H9 (cell line): ENCODE results near the gene PLEKHA4. TPM values are rescaled to one million over a fixed set of nuclear protein-coding genes. Genes with fewer than 3 reads are reported as not detected.

Experiments used
- DNase-seq: peaks from one replicate; pipeline ENCODE4 v3.0.0-alpha.2; 2017
- H2AFZ ChIP-seq: one replicate; pipeline ENCODE4 v1.6.1; 2013; ENCODE audit warnings: mild to moderate bottlenecking, low read length, control low read depth, moderate library complexity
- H2AK5ac ChIP-seq: 2 replicates; pipeline ENCODE4 v1.6.1; 2013; ENCODE audit warnings: low read length, control low read depth, mixed read lengths; ENCODE audit not compliant: insufficient read length
- H2BK120ac ChIP-seq: one replicate; pipeline ENCODE4 v1.6.1; 2013; ENCODE audit warnings: low read depth, mild to moderate bottlenecking, low read length, control low read depth, inconsistent platforms; ENCODE audit not compliant: poor library complexity, severe bottlenecking
- H2BK12ac ChIP-seq: 2 replicates; pipeline ENCODE4 v1.6.1; 2013; ENCODE audit warnings: low read length, control low read depth, mixed read lengths, low read depth; ENCODE audit not compliant: insufficient read length
- H2BK15ac ChIP-seq: 2 replicates; pipeline ENCODE4 v1.6.1; 2013; ENCODE audit warnings: low read depth, low read length, control low read depth
- H2BK20ac ChIP-seq: one replicate; pipeline ENCODE4 v1.6.1; 2013; ENCODE audit warnings: low read depth, mild to moderate bottlenecking, low read length, control low read depth, inconsistent platforms; ENCODE audit not compliant: poor library complexity, severe bottlenecking
- H2BK5ac ChIP-seq: 2 replicates; pipeline ENCODE4 v1.6.1; 2013; ENCODE audit warnings: low read length, control low read depth, mixed read lengths; ENCODE audit not compliant: insufficient read length
- H3K14ac ChIP-seq: 2 replicates; pipeline ENCODE4 v1.6.1; 2013; ENCODE audit warnings: low read length, control low read depth; ENCODE audit not compliant: insufficient read depth
- H3K18ac ChIP-seq: 2 replicates; pipeline ENCODE4 v1.6.1; 2013; ENCODE audit warnings: low read depth, mild to moderate bottlenecking, mixed read lengths, low read length, control low read depth; ENCODE audit not compliant: insufficient read length
- H3K23ac ChIP-seq: 2 replicates; pipeline ENCODE4 v1.6.1; 2013; ENCODE audit warnings: low read length, control low read depth, mixed read lengths, low read depth; ENCODE audit not compliant: insufficient read length
- H3K23me2 ChIP-seq: 2 replicates; pipeline ENCODE4 v1.6.1; 2013; ENCODE audit warnings: low read depth, mild to moderate bottlenecking, mixed read lengths, low read length, control low read depth; ENCODE audit not compliant: insufficient read length, poor library complexity, severe bottlenecking
- H3K27ac ChIP-seq: 2 replicates; pipeline ENCODE4 v1.5.1; 2013; ENCODE audit warnings: low read length, control low read depth, mixed read lengths, low read depth; ENCODE audit not compliant: insufficient read length
- H3K27me3 ChIP-seq: 2 replicates; pipeline ENCODE4 v1.6.1; 2013; ENCODE audit warnings: low read length, control low read depth, inconsistent platforms; ENCODE audit not compliant: insufficient read depth
- H3K4ac ChIP-seq: 2 replicates; pipeline ENCODE4 v1.6.1; 2013; ENCODE audit warnings: low read depth, mild to moderate bottlenecking, control low read depth, inconsistent platforms, low read length, moderate library complexity
- H3K4me1 ChIP-seq: 2 replicates; pipeline ENCODE4 v1.6.1; 2013; ENCODE audit warnings: low read length, control low read depth, inconsistent platforms; ENCODE audit not compliant: insufficient read depth
- H3K4me2 ChIP-seq: 2 replicates; pipeline ENCODE4 v1.6.1; 2013; ENCODE audit warnings: low read length, control low read depth, mixed read lengths; ENCODE audit not compliant: insufficient read length, insufficient read depth
- H3K56ac ChIP-seq: 2 replicates; pipeline ENCODE4 v1.6.1; 2013; ENCODE audit warnings: low read depth, mild to moderate bottlenecking, mixed read lengths, low read length, control low read depth; ENCODE audit not compliant: insufficient read length
- H3K79me1 ChIP-seq: 2 replicates; pipeline ENCODE4 v1.6.1; 2013; ENCODE audit warnings: low read depth, mild to moderate bottlenecking, moderate library complexity, low read length, control low read depth, inconsistent platforms; ENCODE audit not compliant: insufficient read depth, poor library complexity, severe bottlenecking
- H3K79me2 ChIP-seq: 2 replicates; pipeline ENCODE4 v1.6.1; 2013; ENCODE audit warnings: low read length, control low read depth, inconsistent platforms; ENCODE audit not compliant: insufficient read depth
- H3K9ac ChIP-seq: 2 replicates; pipeline ENCODE4 v1.6.1; 2013; ENCODE audit warnings: low read length, control low read depth, mixed read lengths; ENCODE audit not compliant: insufficient read length; ENCODE audit errors: extremely low read depth
- H3K9me3 ChIP-seq: one replicate; pipeline ENCODE4 v1.6.1; 2013; ENCODE audit warnings: low read depth, low read length, inconsistent platforms; ENCODE audit not compliant: control insufficient read depth
- H3T11ph ChIP-seq: one replicate; pipeline ENCODE4 v1.6.1; 2013; ENCODE audit warnings: mild to moderate bottlenecking, low read length, control low read depth, inconsistent platforms
- H4K20me1 ChIP-seq: one replicate; pipeline ENCODE4 v1.6.1; 2013; ENCODE audit not compliant: control insufficient read depth, insufficient read length, insufficient read depth
- H4K5ac ChIP-seq: 2 replicates; pipeline ENCODE4 v1.6.1; 2013; ENCODE audit warnings: low read depth, mild to moderate bottlenecking, mixed read lengths, low read length, control low read depth; ENCODE audit not compliant: insufficient read length
- H4K8ac ChIP-seq: replicated peaks from 2 replicates; pipeline ENCODE4 v1.6.1; 2013; ENCODE audit warnings: low read length, control low read depth, mixed read lengths, low read depth; ENCODE audit not compliant: insufficient read length
- H4K91ac ChIP-seq: 2 replicates; pipeline ENCODE4 v1.6.1; 2013; ENCODE audit warnings: low read depth, mild to moderate bottlenecking, moderate library complexity, mixed read lengths, low read length, control low read depth; ENCODE audit not compliant: insufficient read length
- H3K27ac Mint-ChIP-seq, 3 experiments: 2 replicates in 2 of 3; 3 replicates in 1 of 3; pipeline ENCODE4 v1.8.0; 2020 to 2021; ENCODE audit warnings: mixed read lengths in 3 of 3, mild to moderate bottlenecking in 1 of 3, moderate library complexity in 1 of 3
- H3K27me3 Mint-ChIP-seq: 2 replicates; pipeline ENCODE4 v1.8.0; 2021; ENCODE audit warnings: low read depth, mild to moderate bottlenecking, moderate library complexity, mixed read lengths
- H3K36me3 Mint-ChIP-seq, 3 experiments: 2 replicates in 2 of 3; 3 replicates in 1 of 3; pipeline ENCODE4 v1.8.0; 2020 to 2021; ENCODE audit warnings: low read depth in 3 of 3, mixed read lengths in 3 of 3; ENCODE audit not compliant: insufficient read depth in 1 of 3
- H3K4me1 Mint-ChIP-seq, 2 experiments: 2 replicates each; pipeline ENCODE4 v1.8.0; 2020; ENCODE audit warnings: mixed read lengths in 2 of 2
- H3K4me3 Mint-ChIP-seq, 2 experiments: 2 replicates in 1 of 2; 3 replicates in 1 of 2; pipeline ENCODE4 v1.8.0; 2020 to 2021; ENCODE audit warnings: mild to moderate bottlenecking in 2 of 2, mixed read lengths in 2 of 2, moderate library complexity in 1 of 2
- H3K9me3 Mint-ChIP-seq, 2 experiments: 2 replicates in 1 of 2; 3 replicates in 1 of 2; pipeline ENCODE4 v1.8.0; 2020; ENCODE audit warnings: mild to moderate bottlenecking in 2 of 2, mixed read lengths in 2 of 2, moderate library complexity in 1 of 2
- CTCF ChIP-seq: fragments of 200-600 bp; sonication (generic); conservative IDR thresholded peaks from 3 replicates; pipeline ENCODE4 v1.8.0; 2021; ENCODE audit warnings: antibody characterized with exemption, mild to moderate bottlenecking
- WGBS: extraction: QIAGEN DNeasy Blood & Tissue Kit; methylation state at CpG from one replicate; pipeline ENCODE4 v1.1.7; 2013; ENCODE audit warnings: missing lambda C conversion rate, low lambda C conversion rate, mixed read lengths; ENCODE audit not compliant: insufficient read length; ENCODE audit errors: extremely low coverage; 5-methylcytosine and 5-hydroxymethylcytosine counted together
- total RNA-seq: library from RNA; stranded (reverse); gene quantifications from 2 replicates; pipeline ENCODE4 v1.2.1, GENCODE V29; 2021

PLEKHA4 gene
- total RNA-seq, 1 experiment from 2014 or later, result 15.3 TPM

GRCh38 chr19:48883726-48884125, 15.3 kb upstream of the PLEKHA4 start:
- Histone ChIP-seq H3K9ac (no peak overlapping the region), H3K23ac (no peak overlapping the region), H2AK5ac (no peak overlapping the region), H3K27me3 (no peaks in the 10 kb centered on the region), H2BK120ac (no peak overlapping the region), H4K91ac (no peak overlapping the region), H4K20me1 (no peaks in the 10 kb centered on the region), H3K9me3 (no peaks in the 10 kb centered on the region), H3K4ac (no peak overlapping the region), H3K79me2 (no peaks in the 10 kb centered on the region), H2AFZ (no peak overlapping the region), H3K27ac (no peak overlapping the region), H2BK15ac (no peak overlapping the region), H2BK12ac (no peak overlapping the region), H3K79me1 (no peaks in the 10 kb centered on the region), H3K4me1 (no peaks in the 10 kb centered on the region), H3K56ac (no peak overlapping the region), H3K18ac (no peak overlapping the region), H2BK5ac (no peak overlapping the region), H3K23me2 (no peaks in the 10 kb centered on the region), H3K4me2 (no peak overlapping the region), H2BK20ac (no peak overlapping the region), H4K8ac (no peak overlapping the region), H4K5ac (no peak overlapping the region), H3T11ph (no peak overlapping the region), H3K14ac (no peak overlapping the region)
- Mint-ChIP-seq H3K4me1 (peaks cover 22 to 24% of the 10 kb centered on the region in 2 experiments), H3K27me3 (no peaks in the 10 kb centered on the region), H3K4me3 (no peak overlapping the region), H3K36me3 (peaks cover 0 to 6% (median under 1%) of the 10 kb centered on the region in 3 experiments; a peak in 2 of 7 replicates), H3K27ac (no peak overlapping the region; a peak in 2 of 7 replicates), H3K9me3 (no peaks in the 10 kb centered on the region)
- no CpG with 5 or more reads among the region's 7 CpGs for WGBS
- TF ChIP-seq CTCF, result no peak
- DNase-seq, result no peak
